ENCODE data around the gene AVP. TPM values are rescaled to one million over a fixed set of nuclear protein-coding genes. Genes with fewer than 3 reads are reported as not detected.
A peak's percentile ranks its signal among the peaks of the same experiment; 100 is the strongest.

Gene AVP
- total RNA-seq, 2 experiments from 2014 or later: not detected

DNA sequence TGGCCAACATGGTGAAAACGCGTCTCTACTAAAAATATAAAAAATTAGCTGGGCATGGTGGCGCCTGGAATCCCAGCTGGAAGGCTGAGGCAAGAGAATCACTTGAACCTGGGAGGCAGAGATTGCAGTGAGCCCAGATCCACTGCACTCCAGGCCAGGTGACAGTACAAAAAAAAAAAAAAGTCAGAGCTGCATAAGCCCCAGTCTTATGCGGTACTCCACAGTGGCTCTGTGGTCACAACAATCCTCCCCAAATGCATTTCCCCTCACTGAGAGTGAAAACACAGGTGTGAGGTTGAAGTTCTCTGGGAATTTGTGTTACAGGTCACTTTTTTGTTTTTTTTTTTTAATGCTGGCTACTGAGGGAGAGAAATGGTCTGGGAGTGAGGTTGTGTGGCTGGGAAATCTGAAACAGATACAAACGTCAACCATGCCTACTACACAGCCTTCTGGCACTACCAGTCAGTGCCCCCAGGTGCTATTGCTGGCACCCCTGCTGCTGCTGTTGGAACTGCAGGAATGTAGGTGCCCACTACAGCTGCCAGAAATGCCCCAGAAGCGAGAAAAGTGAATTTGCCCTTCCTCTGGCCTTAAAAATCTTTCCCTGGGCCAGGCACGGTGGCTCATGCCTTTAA is 33.0 kb downstream of the AVP start:
- Histone ChIP-seq H2AFZ (ENCODE audit: low read length) (no peak overlapping the region), H3K4me1 (ENCODE audit: insufficient read depth, low read length, poor library complexity, severe bottlenecking) (peaks cover 3% of the 10 kb centered on the region), H3K36me3 (ENCODE audit: insufficient read depth, low read length) (peaks cover 35% of the 10 kb centered on the region), H3K9me2 (ENCODE audit: insufficient read depth, low read length) (no peaks in the 10 kb centered on the region), H3K4me3 (ENCODE audit: low read depth, low read length, poor library complexity, severe bottlenecking) (no peak overlapping the region), H3K4me2 (ENCODE audit: low read length) (no peak overlapping the region), H3K79me2 (ENCODE audit: insufficient read depth, low read depth, low read length) (peaks cover 12% of the 10 kb centered on the region), H4K20me1 (ENCODE audit: insufficient read depth, low read length) (no peaks in the 10 kb centered on the region), H3K27ac (ENCODE audit: low read depth, low read length, poor library complexity, severe bottlenecking) (no peak overlapping the region), H3K9me3 (ENCODE audit: low read length) (no peaks in the 10 kb centered on the region)
- DNase-seq (ENCODE audit: low spot score): no peak
- POLR2A ChIA-PET: interaction anchor here (0.6 kb wide), 2 partner anchors 152 to 265 kb away, joined by 3 to 4 read pairs; no protein-coding TSS in a partner anchor
- no TSS peak for BruUV-seq (replicated peaks)
- CTCF ChIA-PET (ENCODE audit: unreplicated experiment): no interaction called here
- intact Hi-C loops (cut with micrococcal nuclease; ENCODE audit: unreplicated experiment): loop anchor here (5.0 kb wide), 1 partner anchor 51 kb away; no protein-coding TSS in a partner anchor
- TF ChIP-seq, protein P1, sequence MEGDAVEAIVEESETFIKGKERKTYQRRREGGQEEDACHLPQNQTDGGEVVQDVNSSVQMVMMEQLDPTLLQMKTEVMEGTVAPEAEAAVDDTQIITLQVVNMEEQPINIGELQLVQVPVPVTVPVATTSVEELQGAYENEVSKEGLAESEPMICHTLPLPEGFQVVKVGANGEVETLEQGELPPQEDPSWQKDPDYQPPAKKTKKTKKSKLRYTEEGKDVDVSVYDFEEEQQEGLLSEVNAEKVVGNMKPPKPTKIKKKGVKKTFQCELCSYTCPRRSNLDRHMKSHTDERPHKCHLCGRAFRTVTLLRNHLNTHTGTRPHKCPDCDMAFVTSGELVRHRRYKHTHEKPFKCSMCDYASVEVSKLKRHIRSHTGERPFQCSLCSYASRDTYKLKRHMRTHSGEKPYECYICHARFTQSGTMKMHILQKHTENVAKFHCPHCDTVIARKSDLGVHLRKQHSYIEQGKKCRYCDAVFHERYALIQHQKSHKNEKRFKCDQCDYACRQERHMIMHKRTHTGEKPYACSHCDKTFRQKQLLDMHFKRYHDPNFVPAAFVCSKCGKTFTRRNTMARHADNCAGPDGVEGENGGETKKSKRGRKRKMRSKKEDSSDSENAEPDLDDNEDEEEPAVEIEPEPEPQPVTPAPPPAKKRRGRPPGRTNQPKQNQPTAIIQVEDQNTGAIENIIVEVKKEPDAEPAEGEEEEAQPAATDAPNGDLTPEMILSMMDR (conservative IDR thresholded peaks at IDR 0.05; ENCODE audit: low read length): no peak
- TF ChIP-seq EZH2phosphoT487 (IDR thresholded peaks at IDR 0.05; ENCODE audit: borderline replicate concordance, low read depth, low read length): no peak

DNA sequence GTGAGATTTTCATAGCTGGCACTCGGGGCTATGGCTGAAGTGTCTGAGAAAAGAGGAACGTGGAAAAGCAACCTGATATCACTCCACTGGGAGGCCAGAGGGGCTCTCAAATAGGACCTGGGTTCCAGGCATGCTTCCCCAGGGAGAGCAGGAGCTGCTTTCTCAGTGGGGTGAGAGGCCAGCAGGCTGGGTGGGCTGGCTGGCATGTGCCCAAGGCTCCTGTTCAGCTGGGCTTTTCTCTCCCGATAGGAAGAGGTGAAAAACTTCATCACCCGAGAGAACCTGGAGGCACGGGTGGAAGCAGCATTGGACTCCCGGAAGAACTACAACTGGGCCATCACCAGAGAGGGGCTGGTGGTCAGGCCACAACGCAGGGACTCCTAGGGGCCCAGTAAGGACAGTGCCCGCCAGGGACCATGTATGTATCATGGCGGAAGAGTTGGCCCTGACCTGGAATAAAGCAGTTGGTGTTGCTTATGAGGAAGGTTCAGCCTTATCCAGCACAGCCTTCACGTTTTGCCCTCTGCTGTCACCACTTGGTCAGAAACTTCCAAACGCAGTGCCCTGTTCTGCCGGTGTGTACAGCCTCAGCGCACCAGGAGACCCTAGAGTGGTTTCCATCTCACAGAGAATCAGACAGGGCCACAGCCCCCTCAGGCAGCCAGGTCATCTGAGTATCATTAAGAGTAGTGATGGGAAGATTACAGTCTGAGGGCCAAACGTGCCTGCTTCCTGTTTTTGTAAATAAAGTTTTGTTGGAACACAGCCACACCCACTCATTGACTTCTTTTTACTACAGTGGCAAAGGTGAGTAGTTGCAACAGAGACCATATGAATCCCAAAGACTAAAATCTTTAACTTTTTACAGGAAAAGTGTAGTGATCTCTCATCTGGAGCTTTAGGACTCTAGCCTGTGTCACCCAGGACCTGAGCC is 36.8 kb downstream of the AVP start:
- Histone ChIP-seq H3K9me3 (ENCODE audit: low read length) (no peaks in the 10 kb centered on the region), H3K36me3 (ENCODE audit: insufficient read depth, low read length) (peaks cover 35% of the 10 kb centered on the region), H3K4me1 (ENCODE audit: insufficient read depth, low read length, poor library complexity, severe bottlenecking) (peaks cover 13% of the 10 kb centered on the region), H3K27ac (ENCODE audit: low read depth, low read length, poor library complexity, severe bottlenecking) (no peak overlapping the region), H3K4me2 (ENCODE audit: low read length) (peak overlapping the region; percentile 83; the same call in 1 of the 2 replicates), H3K79me2 (ENCODE audit: insufficient read depth, low read depth, low read length) (peaks cover 14% of the 10 kb centered on the region), H4K20me1 (ENCODE audit: insufficient read depth, low read length) (no peaks in the 10 kb centered on the region), H2AFZ (ENCODE audit: low read length) (no peak overlapping the region), H3K9me2 (ENCODE audit: insufficient read depth, low read length) (no peaks in the 10 kb centered on the region), H3K4me3 (ENCODE audit: low read depth, low read length, poor library complexity, severe bottlenecking) (peak overlapping the region; percentile 78)
- intact Hi-C loops (cut with micrococcal nuclease; ENCODE audit: unreplicated experiment): no loop called here
- TF ChIP-seq EZH2phosphoT487 (IDR thresholded peaks at IDR 0.05; ENCODE audit: borderline replicate concordance, low read depth, low read length): no peak
- TF ChIP-seq, protein P1 (conservative IDR thresholded peaks at IDR 0.05; ENCODE audit: low read length): no peak
- POLR2A ChIA-PET: no interaction called here
- DNase-seq (ENCODE audit: low spot score): no peak
- CTCF ChIA-PET (ENCODE audit: unreplicated experiment): no interaction called here
- TSS peak; percentile 87 for BruUV-seq (replicated peaks)

Measured in OCI-LY7 (cell line).